ENCODE data around the gene HBM. TPM values are rescaled to one million over a fixed set of nuclear protein-coding genes. Genes with fewer than 3 reads are reported as not detected.
"Not testable (repeated sequence)": the region's sequence is repeated elsewhere in the genome, so short reads cannot be mapped to it uniquely, and the experiment has no call there.

HBM gene
- polyA plus RNA-seq, 1 donor: 9.6 TPM

DNA sequence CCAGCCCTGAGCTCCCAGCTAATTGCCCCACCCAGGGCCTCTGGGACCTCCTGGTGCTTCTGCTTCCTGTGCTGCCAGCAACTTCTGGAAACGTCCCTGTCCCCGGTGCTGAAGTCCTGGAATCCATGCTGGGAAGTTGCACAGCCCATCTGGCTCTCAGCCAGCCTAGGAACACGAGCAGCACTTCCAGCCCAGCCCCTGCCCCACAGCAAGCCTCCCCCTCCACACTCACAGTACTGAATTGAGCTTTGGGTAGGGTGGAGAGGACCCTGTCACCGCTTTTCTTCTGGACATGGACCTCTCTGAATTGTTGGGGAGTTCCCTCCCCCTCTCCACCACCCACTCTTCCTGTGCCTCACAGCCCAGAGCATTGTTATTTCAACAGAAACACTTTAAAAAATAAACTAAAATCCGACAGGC, 4.3 kb downstream of the HBM start:
- not testable (repeated sequence) for DNase-seq

DNA sequence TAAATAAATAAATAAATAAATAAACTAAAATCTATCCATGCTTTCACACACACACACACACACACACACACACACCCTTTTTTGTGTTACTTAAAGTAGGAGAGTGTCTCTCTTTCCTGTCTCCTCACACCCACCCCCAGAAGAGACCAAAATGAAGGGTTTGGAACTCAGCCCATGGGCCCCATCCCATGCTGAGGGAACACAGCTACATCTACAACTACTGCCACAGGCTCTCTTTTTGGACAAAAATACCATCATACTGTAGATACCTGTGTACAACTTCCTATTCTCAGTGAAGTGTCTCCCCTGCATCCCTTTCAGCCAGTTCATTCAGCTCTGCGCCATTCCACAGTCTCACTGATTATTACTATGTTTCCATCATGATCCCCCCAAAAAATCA, 5.0 kb downstream of the HBM start:
- DNase-seq: no peak

DNA sequence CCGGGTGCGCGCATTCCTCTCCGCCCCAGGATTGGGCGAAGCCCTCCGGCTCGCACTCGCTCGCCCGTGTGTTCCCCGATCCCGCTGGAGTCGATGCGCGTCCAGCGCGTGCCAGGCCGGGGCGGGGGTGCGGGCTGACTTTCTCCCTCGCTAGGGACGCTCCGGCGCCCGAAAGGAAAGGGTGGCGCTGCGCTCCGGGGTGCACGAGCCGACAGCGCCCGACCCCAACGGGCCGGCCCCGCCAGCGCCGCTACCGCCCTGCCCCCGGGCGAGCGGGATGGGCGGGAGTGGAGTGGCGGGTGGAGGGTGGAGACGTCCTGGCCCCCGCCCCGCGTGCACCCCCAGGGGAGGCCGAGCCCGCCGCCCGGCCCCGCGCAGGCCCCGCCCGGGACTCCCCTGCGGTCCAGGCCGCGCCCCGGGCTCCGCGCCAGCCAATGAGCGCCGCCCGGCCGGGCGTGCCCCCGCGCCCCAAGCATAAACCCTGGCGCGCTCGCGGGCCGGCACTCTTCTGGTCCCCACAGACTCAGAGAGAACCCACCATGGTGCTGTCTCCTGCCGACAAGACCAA, 6.7 kb downstream of the HBM start, which contains the start of gene HBA2:
Gene HBA2, plus strand, starts transcription at position 503 of the 568 bp plus-strand sequence. Its CDS starts 37 bp downstream, at position 540.
- not testable (repeated sequence) for DNase-seq

GRCh38 chr16:173211-173854, 7.6 kb downstream of the HBM start:
- DNase-seq: not testable (repeated sequence)

DNA sequence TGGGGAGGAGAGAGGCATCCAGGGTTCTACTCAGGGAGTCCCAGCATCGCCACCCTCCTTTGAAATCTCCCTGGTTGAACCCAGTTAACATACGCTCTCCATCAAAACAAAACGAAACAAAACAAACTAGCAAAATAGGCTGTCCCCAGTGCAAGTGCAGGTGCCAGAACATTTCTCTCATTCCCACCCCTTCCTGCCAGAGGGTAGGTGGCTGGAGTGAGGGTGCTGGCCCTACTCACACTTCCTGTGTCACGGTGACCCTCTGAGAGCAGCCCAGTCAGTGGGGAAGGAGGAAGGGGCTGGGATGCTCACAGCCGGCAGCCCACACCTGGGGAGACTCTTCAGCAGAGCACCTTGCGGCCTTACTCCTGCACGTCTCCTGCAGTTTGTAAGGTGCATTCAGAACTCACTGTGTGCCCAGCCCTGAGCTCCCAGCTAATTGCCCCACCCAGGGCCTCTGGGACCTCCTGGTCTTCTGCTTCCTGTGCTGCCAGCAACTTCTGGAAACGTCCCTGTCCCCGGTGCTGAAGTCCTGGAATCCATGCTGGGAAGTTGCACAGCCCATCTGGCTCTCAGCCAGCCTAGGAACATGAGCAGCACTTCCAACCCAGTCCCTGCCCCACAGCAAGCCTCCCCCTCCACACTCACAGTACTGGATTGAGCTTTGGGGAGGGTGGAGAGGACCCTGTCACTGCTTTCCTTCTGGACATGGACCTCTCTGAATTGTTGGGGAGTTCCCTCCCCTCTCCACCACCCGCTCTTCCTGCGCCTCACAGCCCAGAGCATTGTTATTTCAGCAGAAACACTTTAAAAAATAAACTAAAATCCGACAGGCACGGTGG, 8.4 kb downstream of the HBM start:
- not testable (repeated sequence) for DNase-seq

GRCh38 chr16:175011-175949, 9.5 kb downstream of the HBM start:
- no peak for DNase-seq

GRCh38 chr16:176006-176405, 10.2 kb downstream of the HBM start:
- DNase-seq: not testable (repeated sequence)

DNA sequence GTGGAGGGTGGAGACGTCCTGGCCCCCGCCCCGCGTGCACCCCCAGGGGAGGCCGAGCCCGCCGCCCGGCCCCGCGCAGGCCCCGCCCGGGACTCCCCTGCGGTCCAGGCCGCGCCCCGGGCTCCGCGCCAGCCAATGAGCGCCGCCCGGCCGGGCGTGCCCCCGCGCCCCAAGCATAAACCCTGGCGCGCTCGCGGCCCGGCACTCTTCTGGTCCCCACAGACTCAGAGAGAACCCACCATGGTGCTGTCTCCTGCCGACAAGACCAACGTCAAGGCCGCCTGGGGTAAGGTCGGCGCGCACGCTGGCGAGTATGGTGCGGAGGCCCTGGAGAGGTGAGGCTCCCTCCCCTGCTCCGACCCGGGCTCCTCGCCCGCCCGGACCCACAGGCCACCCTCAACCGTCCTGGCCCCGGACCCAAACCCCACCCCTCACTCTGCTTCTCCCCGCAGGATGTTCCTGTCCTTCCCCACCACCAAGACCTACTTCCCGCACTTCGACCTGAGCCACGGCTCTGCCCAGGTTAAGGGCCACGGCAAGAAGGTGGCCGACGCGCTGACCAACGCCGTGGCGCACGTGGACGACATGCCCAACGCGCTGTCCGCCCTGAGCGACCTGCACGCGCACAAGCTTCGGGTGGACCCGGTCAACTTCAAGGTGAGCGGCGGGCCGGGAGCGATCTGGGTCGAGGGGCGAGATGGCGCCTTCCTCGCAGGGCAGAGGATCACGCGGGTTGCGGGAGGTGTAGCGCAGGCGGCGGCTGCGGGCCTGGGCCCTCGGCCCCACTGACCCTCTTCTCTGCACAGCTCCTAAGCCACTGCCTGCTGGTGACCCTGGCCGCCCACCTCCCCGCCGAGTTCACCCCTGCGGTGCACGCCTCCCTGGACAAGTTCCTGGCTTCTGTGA, 11.0 kb downstream of the HBM start, which contains the start of gene HBA1:
Gene HBA1, plus strand, starts transcription at position 204 of the 906 bp plus-strand sequence. Its CDS starts 37 bp downstream, at position 241.
- not testable (repeated sequence) for DNase-seq

DNA sequence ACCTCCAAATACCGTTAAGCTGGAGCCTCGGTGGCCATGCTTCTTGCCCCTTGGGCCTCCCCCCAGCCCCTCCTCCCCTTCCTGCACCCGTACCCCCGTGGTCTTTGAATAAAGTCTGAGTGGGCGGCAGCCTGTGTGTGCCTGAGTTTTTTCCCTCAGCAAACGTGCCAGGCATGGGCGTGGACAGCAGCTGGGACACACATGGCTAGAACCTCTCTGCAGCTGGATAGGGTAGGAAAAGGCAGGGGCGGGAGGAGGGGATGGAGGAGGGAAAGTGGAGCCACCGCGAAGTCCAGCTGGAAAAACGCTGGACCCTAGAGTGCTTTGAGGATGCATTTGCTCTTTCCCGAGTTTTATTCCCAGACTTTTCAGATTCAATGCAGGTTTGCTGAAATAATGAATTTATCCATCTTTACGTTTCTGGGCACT, 11.6 kb downstream of the HBM start:
- no peak for DNase-seq

DNA sequence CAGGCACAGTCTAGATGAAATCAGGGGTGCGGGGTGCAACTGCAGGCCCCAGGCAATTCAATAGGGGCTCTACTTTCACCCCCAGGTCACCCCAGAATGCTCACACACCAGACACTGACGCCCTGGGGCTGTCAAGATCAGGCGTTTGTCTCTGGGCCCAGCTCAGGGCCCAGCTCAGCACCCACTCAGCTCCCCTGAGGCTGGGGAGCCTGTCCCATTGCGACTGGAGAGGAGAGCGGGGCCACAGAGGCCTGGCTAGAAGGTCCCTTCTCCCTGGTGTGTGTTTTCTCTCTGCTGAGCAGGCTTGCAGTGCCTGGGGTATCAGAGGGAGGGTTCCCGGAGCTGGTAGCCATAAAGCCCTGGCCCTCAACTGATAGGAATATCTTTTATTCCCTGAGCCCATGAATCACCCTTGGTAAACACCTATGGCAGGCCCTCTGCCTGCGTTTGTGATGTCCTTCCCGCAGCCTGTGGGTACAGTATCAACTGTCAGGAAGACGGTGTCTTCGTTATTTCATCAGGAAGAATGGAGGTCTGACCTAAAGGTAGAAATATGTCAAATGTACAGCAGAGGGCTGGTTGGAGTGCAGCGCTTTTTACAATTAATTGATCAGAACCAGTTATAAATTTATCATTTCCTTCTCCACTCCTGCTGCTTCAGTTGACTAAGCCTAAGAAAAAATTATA, 12.3 kb downstream of the HBM start:
- DNase-seq: no peak

- no peak for DNase-seq
Observed at GRCh38 chr16:178668-179015, 12.9 kb downstream of the HBM start.

- no peak for DNase-seq
Observed at GRCh38 chr16:179211-180092, 13.7 kb downstream of the HBM start.

- DNase-seq: no peak
Observed at GRCh38 chr16:180101-180675, 14.4 kb downstream of the HBM start, which contains the start of gene HBQ1. TSS of gene HBQ1 (plus strand) at chr16:180459. CDS start at chr16:180487, 28 bp downstream.

- peak; percentile 73 for DNase-seq
Observed at GRCh38 chr16:180681-181564, 15.1 kb downstream of the HBM start.

DNA sequence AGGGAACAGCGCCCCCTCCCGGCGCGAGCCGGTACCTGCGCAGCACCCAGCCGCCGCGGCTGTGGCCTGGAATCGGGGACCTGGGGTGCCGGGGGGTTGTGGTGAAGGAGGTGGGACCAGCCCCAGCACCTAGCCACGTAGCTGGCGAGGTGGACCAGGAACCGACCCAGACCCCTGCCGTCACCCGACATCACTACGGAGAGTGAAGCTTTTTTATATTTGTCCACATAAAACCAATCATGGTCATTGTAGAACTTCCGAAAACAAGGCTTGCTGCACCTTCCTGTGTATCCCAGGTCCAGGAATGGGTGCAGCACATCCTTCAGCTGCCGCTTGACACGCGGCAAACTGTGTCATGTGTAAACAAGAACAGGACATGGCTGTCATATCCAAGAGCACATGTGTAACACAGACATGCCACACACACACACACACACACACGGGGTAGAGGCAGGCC, 15.8 kb downstream of the HBM start:
- no peak for DNase-seq

DNA sequence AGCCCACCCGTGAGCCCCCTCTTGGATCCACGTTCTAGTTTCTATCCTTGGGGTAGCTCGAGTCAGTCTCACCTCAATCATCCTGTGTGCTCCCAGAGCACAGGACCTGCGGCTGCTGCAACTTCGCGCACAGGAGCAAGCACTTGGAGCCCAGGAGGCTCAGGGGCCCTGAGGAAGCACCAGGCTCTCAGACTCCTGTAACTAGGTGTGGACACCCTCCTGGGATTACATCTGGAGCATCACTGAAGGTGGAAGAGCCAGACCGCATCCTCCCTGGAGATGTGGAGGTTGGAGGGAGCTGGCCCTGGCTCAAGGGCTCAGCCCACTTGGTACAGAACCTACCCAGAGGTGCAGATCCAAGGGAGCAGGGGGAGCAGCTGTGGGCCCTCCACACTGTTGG, 17.2 kb downstream of the HBM start:
- DNase-seq: no peak

DNA sequence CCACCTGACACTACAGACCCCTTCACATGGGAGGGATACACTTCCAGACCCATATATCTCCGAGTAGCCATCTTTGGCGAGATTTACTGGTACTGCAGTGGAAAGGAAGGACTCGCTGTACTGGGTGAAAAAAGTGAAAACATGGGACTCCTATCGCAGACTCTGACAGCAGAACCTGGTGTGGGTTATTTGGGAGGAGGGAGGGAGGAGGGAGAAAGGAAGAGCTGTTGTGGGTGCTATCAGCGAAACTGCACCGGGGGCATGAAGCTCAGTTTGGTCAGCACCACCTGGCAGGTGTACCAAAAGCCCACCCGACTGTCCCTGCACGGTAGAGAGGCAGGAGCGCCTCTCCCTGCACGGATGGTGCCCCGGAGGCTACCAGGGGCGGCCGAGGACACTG, 19.4 kb downstream of the HBM start:
- no peak for DNase-seq

- no peak for DNase-seq
Observed at GRCh38 chr16:185691-186090, 19.9 kb downstream of the HBM start.

Measured in hindlimb muscle (tissue), 1 donor.